ENCODE results near the gene OLFM1.

Gene OLFM1

DNA sequence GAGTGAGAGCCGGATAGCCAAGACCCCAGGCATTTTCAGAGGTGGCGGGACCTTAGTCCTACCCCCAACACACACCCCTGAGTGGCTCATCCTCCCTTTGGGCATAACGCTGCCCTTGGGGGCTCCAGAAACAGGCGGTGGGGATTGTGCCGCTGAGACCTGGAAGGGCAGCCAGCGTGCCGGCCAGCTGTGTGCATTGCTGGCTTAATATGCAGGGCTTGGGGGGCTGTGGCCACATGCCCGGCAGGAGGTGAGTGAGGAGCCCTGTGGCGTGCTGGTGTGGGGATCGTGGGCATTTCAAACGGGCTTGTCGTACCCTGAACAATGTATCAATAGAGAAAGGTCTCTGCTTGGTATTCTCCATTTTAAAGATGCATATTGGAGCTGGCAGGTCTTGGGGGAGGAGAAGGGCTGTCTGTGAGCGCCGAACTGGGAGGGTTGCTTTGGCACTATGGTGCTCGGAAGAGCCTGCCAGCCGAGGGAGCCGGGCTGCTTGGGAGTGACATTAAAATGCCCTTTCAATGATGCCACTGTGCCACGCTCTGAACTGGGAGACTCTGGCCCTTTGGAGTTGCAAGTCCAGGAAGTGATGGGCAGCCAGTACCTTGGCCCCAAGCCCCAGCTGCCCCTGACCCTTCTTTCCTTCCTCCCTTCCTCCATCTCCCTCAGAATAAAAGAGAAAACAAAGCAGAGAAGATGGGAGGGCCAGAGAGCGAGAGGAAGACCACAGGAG, 11.2 kb upstream of the OLFM1 start:
- no peak for DNase-seq (ENCODE audit: low spot score)

DNA sequence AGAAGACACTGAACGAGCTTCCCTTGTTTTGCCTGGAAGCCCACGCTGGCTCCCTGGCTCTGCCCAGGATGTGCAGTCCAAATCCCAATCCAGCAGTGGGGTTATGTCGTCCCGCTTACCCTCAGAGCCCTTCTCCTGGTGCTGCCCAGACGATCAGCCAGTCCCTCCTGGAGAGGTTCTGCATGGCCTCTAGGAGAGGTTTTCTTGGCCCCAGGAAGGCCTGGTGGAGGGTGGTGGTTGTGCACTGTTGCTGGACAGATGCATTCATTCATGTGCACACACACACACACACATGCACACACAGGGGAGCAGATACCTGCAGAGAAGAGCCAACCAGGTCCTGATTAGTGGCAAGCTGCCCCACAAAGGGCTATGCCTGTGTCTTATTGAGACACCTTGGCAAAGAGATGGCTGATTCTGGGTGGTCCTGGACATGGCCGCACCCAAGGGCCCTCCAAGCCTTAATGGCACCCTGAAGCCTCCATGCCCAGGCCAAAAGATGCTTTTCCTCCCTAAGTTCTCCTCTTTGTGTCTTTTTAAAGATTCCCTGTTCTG, 10.5 kb upstream of the OLFM1 start:
- DNase-seq (ENCODE audit: low spot score): no peak

DNA sequence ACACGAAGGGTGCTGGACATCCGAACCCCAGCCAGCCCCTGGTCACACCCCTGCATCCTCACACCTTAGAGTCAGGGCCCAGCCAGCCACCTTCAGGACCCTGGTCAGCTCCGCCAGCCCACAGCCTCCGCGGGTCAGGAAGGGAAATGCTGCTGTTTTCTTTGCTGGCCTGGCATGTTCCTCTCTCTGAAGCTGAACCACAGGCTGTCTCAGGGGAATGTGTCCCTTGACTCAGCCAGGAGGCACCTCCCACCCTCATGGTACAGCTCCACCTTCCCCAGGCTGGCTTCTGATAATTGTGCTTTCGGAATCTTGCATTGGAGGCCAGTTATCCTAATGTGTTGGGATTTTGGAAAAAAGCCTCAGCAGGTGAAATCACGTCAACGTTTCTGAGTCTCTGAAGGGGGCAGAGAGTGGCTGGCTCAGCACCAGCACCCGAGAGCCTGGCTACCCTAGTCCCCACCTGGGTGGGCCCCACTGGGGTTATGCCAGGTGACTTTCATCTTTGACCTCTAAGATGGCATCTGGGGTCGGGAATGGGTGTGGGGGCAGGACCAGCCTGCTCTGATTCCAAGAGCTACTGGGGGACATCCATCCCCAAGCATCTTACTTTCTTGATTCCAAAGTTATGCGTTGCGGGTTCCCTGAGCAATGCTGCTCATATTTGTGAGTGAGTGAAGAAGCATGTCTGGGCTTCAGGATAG, 9.8 kb upstream of the OLFM1 start:
- no peak for DNase-seq (ENCODE audit: low spot score)

DNA sequence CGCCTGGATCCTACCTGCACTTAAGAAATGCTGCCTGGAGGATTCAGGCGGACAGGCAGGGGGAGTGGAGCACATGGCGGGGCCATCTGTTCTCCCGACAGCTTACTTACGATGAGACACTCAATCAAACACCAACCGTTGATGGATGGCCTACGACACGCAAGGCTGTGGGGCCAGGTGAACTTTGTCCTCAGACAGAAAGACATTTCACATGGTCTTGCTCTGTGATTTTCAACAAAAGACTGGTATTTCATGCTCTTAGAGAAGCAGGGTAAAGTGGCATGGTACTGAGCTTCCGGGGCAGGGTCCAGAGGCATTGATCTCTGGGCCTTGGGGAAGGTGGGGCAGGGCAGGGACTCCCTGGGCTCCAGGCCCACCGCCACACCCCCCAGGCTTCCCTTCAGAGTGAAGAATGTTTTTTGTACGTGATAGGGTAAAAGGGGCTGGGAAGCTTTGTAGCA, 9.1 kb upstream of the OLFM1 start:
- no peak for DNase-seq (ENCODE audit: low spot score)

DNA sequence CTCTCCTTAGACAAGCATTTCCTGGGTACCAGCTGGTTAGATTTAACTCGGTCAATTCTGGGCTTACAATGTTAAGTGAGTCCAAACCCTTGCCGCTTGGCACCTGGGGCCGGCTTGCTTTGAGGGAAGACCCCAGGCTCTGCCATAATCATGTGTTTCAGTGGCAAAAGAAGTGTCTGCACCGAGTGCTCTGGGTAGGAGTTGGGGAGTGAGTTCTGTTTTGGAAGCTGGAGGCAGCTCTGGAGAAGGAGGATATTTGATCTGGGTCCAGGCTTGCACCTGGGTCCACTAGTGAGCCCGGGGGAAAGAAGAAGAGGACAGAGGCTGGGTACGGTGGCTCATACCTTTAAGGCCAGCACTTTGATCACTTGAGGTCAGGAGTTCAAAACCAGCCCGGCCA, 8.4 kb upstream of the OLFM1 start:
- DNase-seq (ENCODE audit: low spot score): no peak

DNA sequence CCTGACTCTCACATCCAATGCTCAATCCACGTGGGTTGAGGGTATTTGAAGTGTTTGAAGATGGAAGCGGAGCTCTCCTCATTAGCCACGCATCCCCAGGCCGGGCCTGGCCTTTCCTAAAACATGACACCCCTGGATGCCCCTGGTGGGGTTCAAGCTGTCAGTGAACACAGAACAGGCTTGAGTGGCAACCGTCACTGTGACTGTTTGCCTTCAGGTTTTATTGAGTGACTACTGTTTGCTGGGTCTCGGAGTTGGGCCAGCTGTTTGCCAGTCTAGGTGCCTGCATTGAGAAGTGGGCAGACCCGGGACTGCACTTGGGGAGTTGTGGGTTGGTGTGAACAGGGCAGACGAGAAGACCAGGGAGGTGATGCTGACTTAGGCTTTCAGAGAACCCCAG, 7.8 kb upstream of the OLFM1 start:
- no peak for DNase-seq (ENCODE audit: low spot score)

DNA sequence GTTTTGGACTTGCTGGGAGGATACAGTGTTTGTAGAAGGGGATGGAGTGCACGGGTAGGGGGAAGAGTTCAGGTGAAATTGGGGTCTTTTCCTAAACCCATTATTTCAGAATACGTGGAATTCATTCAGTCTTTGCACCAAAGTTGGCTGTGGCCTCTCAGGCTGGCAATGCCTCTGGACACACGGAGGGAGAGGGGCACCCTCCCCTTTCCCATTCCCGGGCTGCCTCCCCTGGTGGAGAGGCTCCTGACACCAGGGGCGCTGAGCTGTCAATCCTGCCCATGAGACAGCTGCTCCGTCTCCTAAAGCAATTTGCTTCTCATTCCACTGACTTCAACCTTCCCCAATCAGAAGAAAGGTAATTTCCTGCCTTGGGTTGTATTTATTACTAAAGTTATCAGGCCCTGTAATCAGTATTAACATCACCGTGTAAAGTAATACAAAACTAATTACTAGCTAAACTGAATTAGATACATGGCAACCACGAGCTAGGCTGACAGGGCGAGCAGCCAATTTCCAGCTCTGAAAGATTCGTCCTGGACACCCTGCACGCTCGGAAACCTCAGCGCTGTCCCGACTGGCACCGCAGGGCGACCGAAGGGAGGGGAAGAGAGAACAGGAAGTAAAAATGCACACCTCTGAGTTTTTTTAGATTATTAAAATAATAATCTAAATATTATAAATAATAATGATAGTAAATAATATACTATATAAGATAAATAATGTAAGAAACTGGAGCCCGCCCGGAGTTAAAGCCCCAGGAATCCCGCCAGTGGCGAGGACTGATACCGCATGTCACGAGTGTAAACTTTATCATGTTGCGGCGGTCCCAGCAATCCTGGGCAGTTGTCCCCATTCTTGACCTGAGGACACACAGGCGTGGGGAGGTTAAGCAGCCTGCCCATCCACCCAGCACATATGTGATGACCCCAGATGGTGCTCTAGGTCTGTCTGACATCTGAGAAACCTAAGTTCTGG, 6.9 kb upstream of the OLFM1 start:
- DNase-seq (ENCODE audit: low spot score): no peak

DNA sequence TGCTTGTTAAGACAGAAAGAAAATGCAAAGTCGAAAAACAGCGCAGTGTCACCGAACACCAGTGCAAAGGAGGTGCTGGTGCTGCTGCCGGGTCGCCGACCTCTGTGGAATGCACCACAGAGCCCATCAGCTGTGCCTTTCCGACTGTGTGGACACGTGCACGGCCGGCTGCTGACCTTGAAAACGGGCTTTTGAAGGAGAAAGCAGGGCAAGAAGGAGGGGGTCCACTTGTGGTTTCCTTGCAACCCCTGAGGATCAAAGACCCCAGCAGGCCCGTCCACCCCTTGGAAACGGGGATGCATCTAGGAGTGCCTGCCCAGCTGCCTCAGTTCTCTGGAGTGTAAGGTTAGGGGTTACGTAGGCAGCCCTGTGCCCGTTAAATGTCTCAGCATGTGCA, 6.2 kb upstream of the OLFM1 start:
- no peak for DNase-seq (ENCODE audit: low spot score)

DNA sequence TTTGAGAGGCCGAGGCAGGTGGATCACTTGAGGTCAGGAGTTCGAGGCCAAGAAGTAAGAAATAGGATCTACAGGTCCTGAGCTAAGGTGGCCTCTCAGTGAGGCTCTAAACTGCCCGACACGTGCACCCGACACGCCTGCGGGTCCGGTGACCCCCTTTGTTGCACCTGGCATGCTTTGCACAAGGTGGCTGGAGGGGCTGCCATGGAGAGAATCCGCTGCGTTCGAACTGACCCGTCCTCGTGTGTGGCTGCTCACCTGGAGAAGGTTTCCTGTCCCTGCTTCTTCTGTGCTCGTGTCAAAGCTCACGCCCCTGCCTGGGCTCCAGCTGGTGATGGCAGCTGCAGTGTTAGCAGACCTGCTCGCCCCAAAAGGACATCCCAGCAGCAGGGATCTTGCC, 5.7 kb upstream of the OLFM1 start:
- no peak for DNase-seq (ENCODE audit: low spot score)

DNA sequence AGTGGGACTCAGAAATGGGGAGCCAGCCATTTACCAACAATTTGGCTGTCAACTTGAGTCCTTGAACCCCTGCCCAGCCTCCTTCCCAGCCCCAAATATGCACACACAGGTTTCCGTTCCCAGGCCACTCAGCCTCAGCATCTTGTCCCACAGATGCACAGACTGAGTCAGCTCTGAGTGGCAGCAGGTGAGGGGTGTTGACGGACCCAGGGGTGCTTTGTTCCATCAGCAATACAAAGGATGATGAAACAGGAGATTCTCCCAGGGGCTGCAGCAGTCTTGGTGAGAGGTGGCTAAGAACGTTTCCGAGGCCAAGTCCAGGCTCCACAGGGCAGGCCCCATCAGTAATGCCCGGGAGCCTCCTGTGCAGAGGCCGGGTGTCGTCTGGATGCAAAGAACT, 4.9 kb upstream of the OLFM1 start:
- DNase-seq (ENCODE audit: low spot score): no peak

DNA sequence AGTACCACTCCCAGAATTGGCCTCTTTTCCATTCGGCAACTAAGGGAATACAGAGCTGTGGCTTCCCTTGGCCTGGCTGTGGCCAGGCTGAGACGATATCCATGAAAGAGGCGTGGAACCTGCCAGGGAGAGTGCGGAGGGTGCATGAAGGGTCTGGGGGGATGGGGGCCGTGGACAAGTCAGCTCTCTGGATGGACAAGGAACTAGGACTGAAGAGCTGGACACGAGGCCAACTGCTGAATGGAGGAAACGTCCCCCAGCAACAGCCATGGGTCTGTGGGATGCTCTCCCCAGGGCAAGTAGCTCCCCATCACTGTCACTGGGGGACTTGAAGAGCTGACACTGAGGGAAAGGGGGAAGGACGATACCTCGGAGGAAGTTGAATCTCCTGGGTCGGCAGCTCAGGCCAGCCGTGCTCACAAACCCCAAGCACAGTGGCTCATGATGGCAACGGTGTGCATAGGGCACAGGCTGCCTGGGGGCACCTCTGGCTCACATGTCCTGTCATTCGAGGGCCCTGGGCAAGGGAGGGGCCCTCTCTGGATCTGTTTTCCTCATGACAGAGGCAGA, 4.1 kb upstream of the OLFM1 start:
- DNase-seq (ENCODE audit: low spot score): no peak

DNA sequence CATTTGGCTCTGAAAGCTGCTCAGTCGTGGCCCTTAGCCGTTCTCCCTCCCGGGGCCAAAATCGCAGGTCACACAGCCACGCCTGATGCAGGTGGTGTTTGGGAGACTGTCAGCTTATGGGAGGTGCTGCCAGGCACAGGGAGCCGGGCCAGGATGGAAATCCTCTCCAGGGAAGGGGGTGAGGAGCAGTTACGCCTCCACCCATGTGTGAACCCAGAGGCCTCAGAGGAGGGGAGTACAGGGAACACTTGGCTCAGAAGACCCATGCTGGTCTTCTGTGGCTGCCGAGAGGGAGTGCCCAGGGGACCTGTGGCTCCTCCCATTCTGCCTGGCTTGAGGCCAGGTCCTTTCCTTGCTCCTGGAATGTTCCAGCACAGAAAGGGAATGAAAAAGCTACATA, 3.6 kb upstream of the OLFM1 start:
- DNase-seq (ENCODE audit: low spot score): no peak

DNA sequence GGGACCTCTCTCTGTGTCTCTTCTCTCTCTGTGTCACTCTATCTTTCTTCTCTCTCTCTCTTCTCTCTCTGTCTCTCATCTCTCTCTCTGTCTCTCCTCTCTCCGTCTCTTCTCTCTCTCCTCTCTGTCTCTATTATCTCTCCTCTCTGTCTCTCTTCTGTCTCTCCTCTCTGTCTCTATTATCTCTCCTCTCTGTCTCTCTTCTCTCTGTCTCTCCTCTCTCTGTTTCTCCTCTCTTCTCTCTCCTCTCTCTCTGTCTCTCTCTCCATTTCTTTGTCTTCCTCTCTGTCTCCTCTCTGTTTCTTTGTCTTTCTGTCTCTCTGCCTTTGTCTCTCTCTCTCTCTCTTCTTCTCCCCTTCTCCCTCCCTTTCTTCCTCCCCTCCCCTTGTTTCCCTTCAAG, 3.2 kb upstream of the OLFM1 start:
- no peak for DNase-seq (ENCODE audit: low spot score)

DNA sequence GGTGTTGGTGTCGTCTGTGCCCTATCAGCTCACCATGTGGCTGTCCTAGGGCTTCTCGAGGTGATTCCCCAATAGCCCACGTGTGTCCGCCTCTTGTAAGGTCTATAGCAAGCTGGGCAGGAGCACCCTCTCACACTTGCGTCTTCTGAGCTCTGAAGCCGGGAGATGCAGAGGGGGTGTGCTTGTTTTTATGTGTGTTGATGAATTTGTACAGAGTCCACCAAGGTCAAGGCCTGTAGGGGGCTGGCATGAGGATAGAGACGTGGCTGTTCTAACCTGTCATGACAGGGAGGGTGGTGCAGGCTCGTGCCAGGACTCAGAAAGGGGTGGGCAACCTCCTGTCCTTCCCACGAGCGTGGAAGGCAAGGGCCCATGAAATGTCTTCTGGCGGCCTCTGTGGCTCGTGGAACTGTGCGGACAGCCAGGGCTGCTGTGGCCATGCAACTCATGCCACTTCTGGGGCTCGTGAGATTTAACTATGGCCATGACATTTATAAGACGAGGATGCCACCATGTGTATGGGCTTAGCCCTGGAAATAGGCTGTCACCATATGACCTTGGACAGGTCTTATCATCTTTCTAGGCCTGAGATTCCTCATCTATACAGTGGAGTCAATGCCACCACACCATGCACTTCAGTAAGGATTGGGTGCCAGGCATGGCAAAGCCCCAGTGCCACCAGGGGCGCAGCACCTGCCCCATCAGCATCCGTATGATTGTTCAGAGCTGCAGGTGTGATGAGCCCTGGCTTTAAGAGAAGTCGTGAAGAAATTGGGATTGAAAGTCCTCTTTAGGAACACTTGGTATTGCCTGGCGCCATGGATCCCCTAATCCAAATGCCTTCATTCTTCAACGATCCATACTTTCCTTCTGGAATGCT, 2.3 kb upstream of the OLFM1 start:
- no peak for DNase-seq (ENCODE audit: low spot score)

DNA sequence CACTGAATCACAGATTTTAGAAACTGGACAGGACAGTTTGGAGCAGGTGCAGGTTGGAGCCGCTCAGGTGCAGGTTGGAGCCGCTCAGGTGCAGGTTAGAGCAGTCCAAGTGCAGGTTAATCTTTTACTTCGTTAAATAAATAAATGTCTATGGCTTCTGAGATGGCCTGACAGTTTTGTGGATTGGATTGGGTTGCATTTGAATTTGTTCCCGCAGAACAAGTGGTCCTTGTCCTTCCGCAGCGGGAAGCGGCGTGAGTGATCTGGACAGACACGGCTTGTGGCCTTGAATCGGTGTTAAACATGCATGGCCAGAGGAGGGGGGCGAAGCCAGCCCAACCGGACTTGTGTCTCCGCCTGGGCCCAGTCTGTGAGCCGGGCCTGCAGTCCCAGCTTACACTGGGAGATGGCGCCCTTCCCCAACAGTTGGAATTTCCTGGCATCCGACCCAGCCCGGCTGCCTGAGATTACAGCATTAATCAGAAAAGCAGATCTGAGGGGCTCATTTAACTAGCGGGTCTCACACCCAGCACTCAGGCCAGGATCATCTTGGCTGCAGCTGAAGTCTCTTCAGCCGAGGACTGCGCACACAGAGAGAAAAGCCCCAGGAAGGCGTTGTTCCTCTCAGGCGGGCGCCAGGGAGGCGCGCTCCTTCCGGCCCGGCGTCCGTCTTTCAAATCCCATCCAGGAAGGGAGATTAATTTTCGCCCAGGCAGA, 1.5 kb upstream of the OLFM1 start:
- DNase-seq (ENCODE audit: low spot score): peak; percentile 74

DNA sequence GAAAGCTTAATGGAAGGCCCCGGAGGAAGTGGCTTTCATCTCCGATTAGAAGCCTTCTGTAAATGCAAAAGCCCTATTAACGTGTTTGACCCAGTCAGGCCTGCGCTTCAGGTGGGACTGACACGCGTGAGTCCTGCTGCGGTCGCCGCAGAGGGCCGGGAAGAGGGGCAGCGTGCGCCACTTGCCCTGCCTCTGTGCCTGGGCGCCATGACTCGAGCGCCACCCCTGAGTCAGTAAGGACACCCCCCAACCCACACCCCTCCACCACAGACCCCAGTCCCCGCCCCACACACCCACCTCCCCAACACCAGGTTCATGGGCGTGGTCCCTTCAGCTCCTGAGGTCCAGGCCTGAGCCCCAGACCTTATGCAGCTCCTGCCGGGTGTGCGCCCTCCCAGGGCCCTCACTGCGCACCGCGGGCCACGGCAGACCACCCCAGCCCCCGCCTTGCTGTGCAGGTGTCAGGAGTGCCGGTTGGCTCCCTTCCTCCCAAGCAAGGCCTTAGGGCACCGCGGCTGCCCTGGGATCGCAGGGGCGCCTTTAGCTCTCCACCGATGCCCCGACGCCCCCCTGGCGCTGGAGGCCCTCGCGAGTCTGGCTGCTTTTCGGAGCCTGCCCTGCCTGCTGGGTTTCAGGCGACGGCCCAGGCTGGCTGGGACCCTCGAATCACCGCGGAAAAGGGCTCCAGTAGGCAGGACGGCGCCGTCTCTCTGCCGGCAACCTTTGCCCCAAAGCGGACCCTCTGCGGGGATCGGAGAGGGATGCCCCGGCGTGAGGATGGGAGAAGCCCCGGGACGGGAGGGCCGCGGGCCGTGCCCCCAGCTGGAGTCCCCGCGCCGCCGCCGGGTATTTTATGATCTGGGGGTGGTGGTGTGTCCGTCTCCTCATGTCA, 625 bp upstream of the OLFM1 start:
- DNase-seq (ENCODE audit: low spot score): no peak

DNA sequence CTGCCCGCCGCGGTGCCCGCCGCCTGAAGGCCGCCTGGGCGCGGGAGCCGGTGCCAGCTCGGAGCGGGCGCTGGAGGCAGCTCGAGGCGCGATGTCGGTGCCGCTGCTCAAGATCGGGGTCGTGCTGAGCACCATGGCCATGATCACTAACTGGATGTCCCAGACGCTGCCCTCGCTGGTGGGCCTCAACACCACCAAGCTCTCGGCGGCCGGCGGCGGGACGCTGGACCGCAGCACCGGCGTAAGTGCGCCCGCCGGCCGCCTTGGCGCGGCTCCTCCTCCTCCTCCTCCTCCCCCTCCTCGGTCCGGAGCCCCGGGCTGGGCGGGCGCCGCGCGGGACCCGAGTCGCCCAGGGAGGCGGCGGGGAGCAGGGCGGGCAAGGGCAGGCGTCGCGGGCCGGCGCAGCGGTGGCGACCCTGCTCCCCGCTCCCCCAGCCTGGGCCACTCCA, 455 bp downstream of the OLFM1 start:
- no peak for DNase-seq (ENCODE audit: low spot score)

DNA sequence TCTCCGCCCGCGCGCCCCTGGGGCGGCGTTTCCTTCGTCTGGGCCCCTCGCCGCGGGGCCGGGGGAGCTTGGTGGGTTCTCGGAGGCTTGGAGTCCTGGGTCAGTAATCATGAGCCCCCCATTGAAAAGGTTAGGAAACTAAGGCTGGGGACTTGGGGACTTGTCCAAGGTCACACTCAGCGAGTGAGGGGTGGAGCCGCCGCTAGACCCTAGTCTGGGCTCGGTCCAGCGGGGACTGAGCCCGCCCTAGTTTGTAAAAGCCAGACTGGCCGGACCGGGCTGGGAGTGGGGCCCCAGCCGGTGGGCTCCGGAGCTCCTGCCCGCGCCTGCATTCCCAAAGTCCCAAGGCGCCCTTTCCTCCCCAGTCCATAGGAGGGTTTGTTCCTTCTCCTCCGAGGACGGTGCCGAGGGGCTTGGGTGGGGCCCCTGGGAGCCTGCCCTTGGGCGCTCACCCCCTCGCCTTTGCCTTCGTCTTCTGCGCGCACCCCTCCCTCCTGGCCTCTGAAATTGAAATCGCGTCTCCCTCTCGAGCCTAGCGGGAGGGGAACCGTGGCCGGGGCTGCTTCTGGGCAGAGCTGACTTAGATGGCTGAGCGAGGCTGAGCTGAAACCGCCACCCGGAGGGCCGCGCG, 995 bp downstream of the OLFM1 start:
- no peak for DNase-seq (ENCODE audit: low spot score)
